Measurements from ENCODE around the gene NTN1. TPM values are rescaled to one million over a fixed set of nuclear protein-coding genes. Genes with fewer than 3 reads are reported as not detected.

NTN1 gene
- total RNA-seq, 4 donors from 2014 or later = 15.9 to 31.0 (median 25.0) TPM

DNA sequence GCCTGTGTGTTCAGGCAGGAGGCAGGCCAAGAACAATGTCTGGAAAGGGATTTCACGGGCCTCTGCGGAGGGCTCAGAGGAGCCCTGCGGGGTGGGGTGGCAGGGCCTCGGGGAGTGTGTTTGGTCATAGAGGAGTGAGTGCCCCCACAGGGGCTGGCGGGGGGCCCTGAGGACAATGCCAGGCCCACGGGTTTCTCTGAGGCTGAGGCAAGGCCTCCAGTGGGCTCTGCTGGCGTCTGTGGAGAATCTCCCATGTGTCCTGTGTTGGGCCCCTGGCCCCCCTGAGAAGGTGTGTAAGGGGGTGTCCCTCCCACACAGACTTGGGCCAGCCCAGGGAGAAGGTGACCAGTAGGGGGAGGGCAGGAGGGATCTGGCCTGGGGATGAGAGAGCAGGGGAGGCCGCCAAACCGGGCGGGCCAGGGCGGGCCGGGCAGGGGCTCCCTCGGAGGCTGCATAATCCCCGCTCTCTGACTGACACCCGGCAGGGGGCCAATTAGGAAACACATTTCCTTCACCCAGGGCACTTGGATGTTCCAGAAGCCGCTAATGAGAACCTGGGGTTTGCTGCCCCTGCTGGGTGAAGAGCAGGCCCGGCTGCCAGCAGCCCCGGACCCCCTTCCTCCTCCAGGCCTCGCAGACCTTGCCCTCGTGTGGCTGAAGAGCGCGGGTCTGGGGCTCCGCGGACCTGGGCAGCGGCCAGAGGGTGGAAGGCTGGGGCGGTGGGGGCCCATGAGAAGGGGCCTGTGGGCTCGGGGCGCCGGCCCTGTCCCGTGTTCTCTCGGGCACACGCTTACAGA lies 204.2 kb downstream of the NTN1 start:
- DNase-seq (ENCODE audit: low spot score in 2 of 2) = no peak
- no peak for TF ChIP-seq POLR2A (IDR thresholded peaks at IDR 0.05)
- no peak for TF ChIP-seq EP300 (IDR thresholded peaks at IDR 0.05)
- TF ChIP-seq, protein P1, sequence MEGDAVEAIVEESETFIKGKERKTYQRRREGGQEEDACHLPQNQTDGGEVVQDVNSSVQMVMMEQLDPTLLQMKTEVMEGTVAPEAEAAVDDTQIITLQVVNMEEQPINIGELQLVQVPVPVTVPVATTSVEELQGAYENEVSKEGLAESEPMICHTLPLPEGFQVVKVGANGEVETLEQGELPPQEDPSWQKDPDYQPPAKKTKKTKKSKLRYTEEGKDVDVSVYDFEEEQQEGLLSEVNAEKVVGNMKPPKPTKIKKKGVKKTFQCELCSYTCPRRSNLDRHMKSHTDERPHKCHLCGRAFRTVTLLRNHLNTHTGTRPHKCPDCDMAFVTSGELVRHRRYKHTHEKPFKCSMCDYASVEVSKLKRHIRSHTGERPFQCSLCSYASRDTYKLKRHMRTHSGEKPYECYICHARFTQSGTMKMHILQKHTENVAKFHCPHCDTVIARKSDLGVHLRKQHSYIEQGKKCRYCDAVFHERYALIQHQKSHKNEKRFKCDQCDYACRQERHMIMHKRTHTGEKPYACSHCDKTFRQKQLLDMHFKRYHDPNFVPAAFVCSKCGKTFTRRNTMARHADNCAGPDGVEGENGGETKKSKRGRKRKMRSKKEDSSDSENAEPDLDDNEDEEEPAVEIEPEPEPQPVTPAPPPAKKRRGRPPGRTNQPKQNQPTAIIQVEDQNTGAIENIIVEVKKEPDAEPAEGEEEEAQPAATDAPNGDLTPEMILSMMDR (IDR thresholded peaks at IDR 0.05) = no peak
- Histone ChIP-seq H3K27ac (no peak overlapping the region), H3K4me1 (peaks cover 0 to 16% (median 0%) of the 10 kb centered on the region in 4 donors), H3K9me3 (no peaks in the 10 kb centered on the region), H3K27me3 (no peaks in the 10 kb centered on the region), H3K36me3 (no peaks in the 10 kb centered on the region), H3K4me3 (no peak overlapping the region)
- whole genome bisulfite sequencing, 2 donors = 68 to 73% methylated on average over 16 to 31 of the region's 32 CpGs

- DNase-seq (ENCODE audit: low spot score in 2 of 2) = no peak
- TF ChIP-seq POLR2A (IDR thresholded peaks at IDR 0.05) = no peak
- no peak overlapping the region for H3K27ac ChIP-seq
- H3K27me3 ChIP-seq = no peaks in the 10 kb centered on the region
- H3K9me3 ChIP-seq = no peaks in the 10 kb centered on the region
- 82 to 85% methylated on average over 31 to 33 of the region's 34 CpGs for WGBS, 2 donors
- H3K36me3 ChIP-seq = no peaks in the 10 kb centered on the region
- H3K4me3 ChIP-seq = no peak overlapping the region
- H3K4me1 ChIP-seq = peaks cover 0 to 10% (median 0%) of the 10 kb centered on the region in 4 donors
Measured at GRCh38 chr17:9226130-9226793, 205.0 kb downstream of the NTN1 start.

DNA sequence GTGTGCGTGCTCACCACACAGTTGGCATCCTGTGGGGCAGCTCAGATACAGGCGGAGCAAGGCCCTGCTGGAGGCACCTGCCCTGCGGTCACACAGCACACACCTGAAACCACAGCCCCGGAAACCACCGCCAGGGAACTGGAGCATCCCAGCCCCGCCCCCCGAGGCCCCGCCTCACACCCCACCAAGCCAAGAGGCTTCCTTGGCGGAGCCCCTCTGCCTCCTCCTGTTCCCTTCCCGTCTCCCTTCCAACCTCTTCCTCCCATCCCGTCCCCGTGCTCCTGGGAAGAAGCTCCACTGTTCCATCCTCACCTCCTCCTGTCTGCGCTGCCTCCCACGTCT lies 205.5 kb downstream of the NTN1 start:
- Histone ChIP-seq H3K36me3 (no peaks in the 10 kb centered on the region), H3K27ac (no peak overlapping the region), H3K4me1 (peaks cover 0 to 10% (median 0%) of the 10 kb centered on the region in 4 donors), H3K9me3 (no peaks in the 10 kb centered on the region), H3K4me3 (no peak overlapping the region), H3K27me3 (no peaks in the 10 kb centered on the region)
- no peak for TF ChIP-seq EP300 (IDR thresholded peaks at IDR 0.05)
- TF ChIP-seq, protein P1 (IDR thresholded peaks at IDR 0.05) = no peak
- TF ChIP-seq POLR2A (IDR thresholded peaks at IDR 0.05) = no peak
- WGBS, 2 donors = 78 to 80% methylated on average over 14 of the region's 14 CpGs
- DNase-seq (ENCODE audit: low spot score in 2 of 2) = no peak

DNA sequence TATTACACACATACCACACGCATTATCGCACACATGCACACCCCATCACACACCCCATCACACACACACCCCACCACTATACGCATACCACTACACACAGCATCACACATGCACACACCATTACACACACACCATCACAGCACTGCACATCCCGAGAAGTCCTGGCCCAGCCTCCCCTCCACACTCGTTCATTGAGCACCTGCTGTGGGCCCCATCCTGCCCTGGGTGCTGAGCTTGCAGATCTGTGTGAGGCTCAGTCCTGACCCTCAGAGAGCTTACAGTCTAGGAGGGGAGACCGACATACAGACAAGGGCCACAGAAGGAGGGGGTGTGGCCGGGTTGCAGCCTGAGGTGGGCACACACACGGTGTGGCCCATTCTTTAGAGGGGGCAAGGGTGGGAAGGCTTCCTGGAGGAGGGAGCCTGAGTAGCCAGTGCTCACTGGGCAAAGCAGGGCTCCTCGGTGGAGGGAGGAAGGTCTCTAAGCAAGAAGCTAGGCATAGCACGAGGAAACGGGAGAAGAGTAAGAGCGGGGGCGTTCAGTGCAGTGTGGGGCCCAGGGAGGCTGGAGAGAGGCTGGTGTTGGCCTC lies 206.6 kb downstream of the NTN1 start:
- no peak for DNase-seq (ENCODE audit: low spot score in 2 of 2)
- no peaks in the 10 kb centered on the region for H3K36me3 ChIP-seq

DNA sequence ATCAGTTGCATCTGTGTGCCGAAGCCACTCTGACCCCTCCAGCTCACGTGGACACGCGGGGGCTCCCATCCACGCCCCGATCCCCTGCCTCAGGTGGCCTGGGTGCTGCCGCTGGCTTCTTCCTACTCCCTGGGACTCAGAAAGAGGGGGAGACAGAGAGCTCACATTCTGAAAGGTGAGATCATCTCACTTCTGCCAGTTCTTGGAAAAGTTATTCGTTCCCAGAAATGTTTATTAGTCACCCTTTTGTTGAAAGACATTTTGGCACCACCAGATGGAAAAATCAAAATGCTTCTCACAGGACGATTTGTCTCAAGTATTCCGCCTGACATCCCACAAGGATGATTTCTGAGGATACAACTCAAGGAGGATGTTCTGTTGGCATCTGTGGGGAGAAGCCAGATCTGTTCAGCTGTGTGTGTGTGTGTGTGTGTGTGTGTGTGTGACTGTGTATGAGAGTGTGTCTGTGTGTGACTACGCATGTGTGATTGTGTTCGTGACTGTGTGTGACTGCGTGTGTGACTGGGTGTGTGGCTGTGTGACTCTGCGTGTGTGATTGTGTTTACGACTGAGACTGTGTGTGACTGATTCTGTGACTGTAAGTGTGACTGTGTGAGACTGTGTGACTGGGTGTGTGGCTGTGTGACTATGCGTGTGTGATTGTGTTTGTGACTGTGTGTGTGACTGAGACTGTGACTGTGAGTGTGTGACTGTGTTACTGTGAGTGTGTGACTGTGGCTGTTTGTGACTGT lies 207.3 kb downstream of the NTN1 start:
- no peak overlapping the region for H3K4me3 ChIP-seq

More for the DNA sequence above, 206.6 kb downstream of the NTN1 start:
- Histone ChIP-seq H3K27ac (peak overlapping the region in 2 of 4 donors; percentile 70 to 76), H3K9me3 (no peaks in the 10 kb centered on the region), H3K27me3 (no peaks in the 10 kb centered on the region), H3K4me1 (peaks cover 0 to 10% (median 0%) of the 10 kb centered on the region in 4 donors), H3K4me3 (no peak overlapping the region)
- TF ChIP-seq, protein P1 (IDR thresholded peaks at IDR 0.05) = no peak
- TF ChIP-seq EP300 (IDR thresholded peaks at IDR 0.05) (no peak), POLR2A (IDR thresholded peaks at IDR 0.05) (no peak)
- 82 to 83% methylated on average over 13 of the region's 13 CpGs for WGBS, 2 donors

More for the DNA sequence above, 207.3 kb downstream of the NTN1 start:
- no peaks in the 10 kb centered on the region for H3K9me3 ChIP-seq
- H3K36me3 ChIP-seq = no peaks in the 10 kb centered on the region
- peak overlapping the region in 2 of 4 donors; percentile 70 to 76 for H3K27ac ChIP-seq
- DNase-seq (ENCODE audit: low spot score in 2 of 2) = peak in 1 of 2 donors; percentile 54
- H3K4me1 ChIP-seq = peaks cover 0 to 10% (median 0%) of the 10 kb centered on the region in 4 donors
- 67 to 68% methylated on average over 16 of the region's 16 CpGs for WGBS, 2 donors
- H3K27me3 ChIP-seq = no peaks in the 10 kb centered on the region
- TF ChIP-seq, protein P1 (IDR thresholded peaks at IDR 0.05) = no peak
- TF ChIP-seq EP300 (IDR thresholded peaks at IDR 0.05) (peak; percentile 68 to 78), POLR2A (IDR thresholded peaks at IDR 0.05) (no peak)
